ENCODE results near the gene MAPT. TPM values are rescaled to one million over a fixed set of nuclear protein-coding genes. Genes with fewer than 3 reads are reported as not detected.
"Not testable (repeated sequence)": the region's sequence is repeated elsewhere in the genome, so short reads cannot be mapped to it uniquely, and the experiment has no call there.

The MAPT gene
- total RNA-seq, 1 donor from 2014 or later: 2.1 TPM

DNA sequence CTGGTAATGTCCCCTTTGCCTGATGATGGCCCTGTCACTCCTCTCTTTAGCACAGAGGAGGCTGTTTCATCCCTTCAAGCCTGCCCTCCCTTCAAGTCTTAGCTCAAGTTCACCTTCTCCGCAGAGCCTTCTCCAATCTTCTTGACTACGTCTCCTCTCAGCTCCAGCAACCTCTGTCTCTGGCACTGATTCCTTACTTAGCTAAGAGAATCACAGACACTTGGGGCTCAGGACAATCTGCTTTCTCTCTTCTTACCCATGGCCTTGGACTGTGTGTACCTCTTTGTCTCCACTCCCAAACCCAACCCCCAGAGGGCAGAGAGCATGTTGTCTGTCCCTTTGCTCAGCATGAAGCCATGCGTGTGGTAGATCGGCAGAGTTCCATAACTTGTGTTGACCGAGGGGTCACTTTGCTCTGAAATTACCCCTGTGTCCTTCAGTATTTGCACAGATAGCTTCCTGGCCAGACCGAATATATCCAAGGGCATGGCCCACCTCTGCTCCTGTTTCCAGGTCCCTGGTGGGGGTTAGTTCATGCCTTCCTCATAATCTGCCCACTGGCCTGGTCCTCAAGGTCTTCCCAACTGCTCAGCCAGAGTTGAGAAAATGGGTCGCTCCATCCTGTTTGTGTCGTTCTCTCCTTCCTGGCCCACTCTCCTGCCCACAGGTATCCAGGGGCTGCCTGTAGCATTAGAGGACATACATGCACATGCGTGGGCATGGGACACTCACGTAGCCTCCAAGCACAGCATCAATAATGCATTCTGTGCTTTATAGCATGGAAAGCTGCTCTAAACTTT is 41.6 kb downstream of the MAPT start:
- Histone ChIP-seq H3K4me2 (ENCODE audit: low read length) (no peak overlapping the region), H3K36me3 (ENCODE audit: insufficient read depth, low read length) (no peaks in the 10 kb centered on the region), H3K27ac (ENCODE audit: low read depth, low read length) (no peak overlapping the region), H3K4me1 (ENCODE audit: insufficient read depth, low read length) (no peaks in the 10 kb centered on the region), H2AFZ (ENCODE audit: low read depth, low read length) (no peak overlapping the region), H3K9ac (ENCODE audit: low read length) (no peak overlapping the region), H4K20me1 (ENCODE audit: insufficient read depth, low read length) (no peaks in the 10 kb centered on the region), H3K4me3 (ENCODE audit: insufficient read depth, low read depth, low read length) (no peak overlapping the region), H3K9me3 (ENCODE audit: insufficient read depth, low read depth, low read length) (no peaks in the 10 kb centered on the region), H3K27me3 (ENCODE audit: insufficient read depth, low read length) (peaks cover 13% of the 10 kb centered on the region), H3K79me2 (ENCODE audit: insufficient read depth, low read length) (no peaks in the 10 kb centered on the region)
- no peaks in the 10 kb centered on the region for H3K36me3 Mint-ChIP-seq (ENCODE audit: low read depth, unreplicated experiment)
- FAIRE-seq (no peak), DNase-seq (ENCODE audit: low read depth) (no peak)
- H3K9me3 Mint-ChIP-seq (ENCODE audit: unreplicated experiment): no peaks in the 10 kb centered on the region
- H3K27me3 Mint-ChIP-seq (ENCODE audit: low read depth, unreplicated experiment): peaks cover 31% of the 10 kb centered on the region
- H3K27ac Mint-ChIP-seq (ENCODE audit: unreplicated experiment): no peak overlapping the region
- H3K4me3 Mint-ChIP-seq (ENCODE audit: unreplicated experiment): no peak overlapping the region
- H3K4me1 Mint-ChIP-seq (ENCODE audit: low read depth, unreplicated experiment): no peaks in the 10 kb centered on the region
- TF ChIP-seq, protein P1, sequence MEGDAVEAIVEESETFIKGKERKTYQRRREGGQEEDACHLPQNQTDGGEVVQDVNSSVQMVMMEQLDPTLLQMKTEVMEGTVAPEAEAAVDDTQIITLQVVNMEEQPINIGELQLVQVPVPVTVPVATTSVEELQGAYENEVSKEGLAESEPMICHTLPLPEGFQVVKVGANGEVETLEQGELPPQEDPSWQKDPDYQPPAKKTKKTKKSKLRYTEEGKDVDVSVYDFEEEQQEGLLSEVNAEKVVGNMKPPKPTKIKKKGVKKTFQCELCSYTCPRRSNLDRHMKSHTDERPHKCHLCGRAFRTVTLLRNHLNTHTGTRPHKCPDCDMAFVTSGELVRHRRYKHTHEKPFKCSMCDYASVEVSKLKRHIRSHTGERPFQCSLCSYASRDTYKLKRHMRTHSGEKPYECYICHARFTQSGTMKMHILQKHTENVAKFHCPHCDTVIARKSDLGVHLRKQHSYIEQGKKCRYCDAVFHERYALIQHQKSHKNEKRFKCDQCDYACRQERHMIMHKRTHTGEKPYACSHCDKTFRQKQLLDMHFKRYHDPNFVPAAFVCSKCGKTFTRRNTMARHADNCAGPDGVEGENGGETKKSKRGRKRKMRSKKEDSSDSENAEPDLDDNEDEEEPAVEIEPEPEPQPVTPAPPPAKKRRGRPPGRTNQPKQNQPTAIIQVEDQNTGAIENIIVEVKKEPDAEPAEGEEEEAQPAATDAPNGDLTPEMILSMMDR (IDR thresholded peaks at IDR 0.05; ENCODE audit: insufficient read depth, low read depth, low read length): no peak
- TF ChIP-seq EZH2 (IDR thresholded peaks at IDR 0.05; ENCODE audit: insufficient read depth, low read length): no peak

DNA sequence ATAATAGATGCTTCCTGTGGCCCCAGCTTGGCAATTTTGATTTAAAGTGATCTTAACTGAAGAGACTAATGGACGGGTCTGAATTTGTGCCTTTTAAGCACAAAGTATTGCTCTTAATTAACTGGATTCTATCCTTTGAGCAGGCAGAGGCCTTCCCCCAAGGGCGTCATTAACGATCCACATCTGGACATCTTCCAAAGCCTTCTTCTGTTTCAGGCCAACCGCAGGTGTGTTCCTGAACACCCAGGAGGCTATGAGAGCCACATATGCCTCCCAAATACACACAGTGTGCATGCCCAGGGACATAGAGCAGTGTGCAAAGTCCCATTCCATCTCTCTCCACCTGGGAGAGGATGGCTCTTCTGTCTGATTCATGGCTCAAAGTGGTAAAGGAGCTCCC is 42.3 kb downstream of the MAPT start:
- no peak overlapping the region for H2AFZ ChIP-seq (ENCODE audit: low read depth, low read length)
- TF ChIP-seq EZH2 (IDR thresholded peaks at IDR 0.05; ENCODE audit: insufficient read depth, low read length): no peak
- TF ChIP-seq, protein P1 (IDR thresholded peaks at IDR 0.05; ENCODE audit: insufficient read depth, low read depth, low read length): no peak

DNA sequence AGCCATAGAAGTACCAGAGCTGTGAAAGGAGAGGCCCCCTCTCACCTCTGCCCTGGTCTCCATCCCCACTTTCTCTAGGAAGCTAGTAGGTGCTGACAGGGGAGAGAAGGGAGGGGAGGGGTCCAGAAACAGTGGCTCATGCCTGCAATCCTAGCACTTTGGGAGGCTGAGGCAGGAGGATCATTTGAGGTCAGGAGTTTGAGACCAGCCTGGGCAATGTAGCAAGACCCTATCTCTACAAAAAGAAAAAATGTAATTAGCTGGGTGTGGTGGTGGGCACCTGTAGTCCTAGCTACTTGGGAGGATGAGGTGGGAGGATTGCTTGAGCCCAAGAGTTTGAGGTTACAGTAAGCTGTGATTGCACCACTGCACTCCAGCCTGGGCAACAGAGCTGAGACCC is 42.8 kb downstream of the MAPT start:
- not testable (repeated sequence) for H3K27ac ChIP-seq (ENCODE audit: low read depth, low read length); H4K20me1 ChIP-seq (ENCODE audit: insufficient read depth, low read length); H3K36me3 Mint-ChIP-seq (ENCODE audit: low read depth, unreplicated experiment); DNase-seq (ENCODE audit: low read depth); H3K4me3 ChIP-seq (ENCODE audit: insufficient read depth, low read depth, low read length); FAIRE-seq; H3K36me3 ChIP-seq (ENCODE audit: insufficient read depth, low read length); H3K4me2 ChIP-seq (ENCODE audit: low read length); H3K9ac ChIP-seq (ENCODE audit: low read length); H3K4me1 ChIP-seq (ENCODE audit: insufficient read depth, low read length); H3K9me3 Mint-ChIP-seq (ENCODE audit: unreplicated experiment); H3K9me3 ChIP-seq (ENCODE audit: insufficient read depth, low read depth, low read length); H2AFZ ChIP-seq (ENCODE audit: low read depth, low read length); H3K27ac Mint-ChIP-seq (ENCODE audit: unreplicated experiment); H3K79me2 ChIP-seq (ENCODE audit: insufficient read depth, low read length); H3K4me3 Mint-ChIP-seq (ENCODE audit: unreplicated experiment); H3K4me1 Mint-ChIP-seq (ENCODE audit: low read depth, unreplicated experiment)
- H3K27me3 ChIP-seq (ENCODE audit: insufficient read depth, low read length): peaks cover 19% of the 10 kb centered on the region
- peaks cover 34% of the 10 kb centered on the region for H3K27me3 Mint-ChIP-seq (ENCODE audit: low read depth, unreplicated experiment)

More for the DNA sequence above, 42.3 kb downstream of the MAPT start:
- FAIRE-seq (no peak), DNase-seq (ENCODE audit: low read depth) (no peak)
- Histone ChIP-seq H3K4me1 (ENCODE audit: insufficient read depth, low read length) (no peaks in the 10 kb centered on the region), H3K79me2 (ENCODE audit: insufficient read depth, low read length) (no peaks in the 10 kb centered on the region), H3K27me3 (ENCODE audit: insufficient read depth, low read length) (peaks cover 13% of the 10 kb centered on the region), H3K4me3 (ENCODE audit: insufficient read depth, low read depth, low read length) (no peak overlapping the region), H3K4me2 (ENCODE audit: low read length) (no peak overlapping the region), H3K36me3 (ENCODE audit: insufficient read depth, low read length) (no peaks in the 10 kb centered on the region), H4K20me1 (ENCODE audit: insufficient read depth, low read length) (no peaks in the 10 kb centered on the region), H3K27ac (ENCODE audit: low read depth, low read length) (no peak overlapping the region), H3K9me3 (ENCODE audit: insufficient read depth, low read depth, low read length) (no peaks in the 10 kb centered on the region), H3K9ac (ENCODE audit: low read length) (no peak overlapping the region)
- no peaks in the 10 kb centered on the region for H3K4me1 Mint-ChIP-seq (ENCODE audit: low read depth, unreplicated experiment)
- H3K4me3 Mint-ChIP-seq (ENCODE audit: unreplicated experiment): no peak overlapping the region
- no peaks in the 10 kb centered on the region for H3K9me3 Mint-ChIP-seq (ENCODE audit: unreplicated experiment)
- H3K27me3 Mint-ChIP-seq (ENCODE audit: low read depth, unreplicated experiment): peaks cover 34% of the 10 kb centered on the region
- H3K36me3 Mint-ChIP-seq (ENCODE audit: low read depth, unreplicated experiment): no peaks in the 10 kb centered on the region
- no peak overlapping the region for H3K27ac Mint-ChIP-seq (ENCODE audit: unreplicated experiment)

All from astrocyte (in vitro differentiated cells and primary cell).